NT2/D1 (cell line): ENCODE results near the gene TRAK1.
"Not testable (repeated sequence)": the region's sequence is repeated elsewhere in the genome, so short reads cannot be mapped to it uniquely, and the experiment has no call there.

Source experiments
- SUZ12 ChIP-seq: IDR thresholded peaks from 2 replicates; pipeline ENCODE4 v1.6.1; 2011; ENCODE audit not compliant: insufficient read length, insufficient read depth; ENCODE audit errors: extremely low read depth
- YY1 ChIP-seq: IDR thresholded peaks from 2 replicates; pipeline ENCODE4 v1.6.1; 2011; ENCODE audit not compliant: insufficient read length, insufficient read depth
- ZNF274 ChIP-seq: IDR thresholded peaks from 2 replicates; pipeline ENCODE4 v1.6.1; 2011; ENCODE audit warnings: mild to moderate bottlenecking, low read depth, low read length

DNA sequence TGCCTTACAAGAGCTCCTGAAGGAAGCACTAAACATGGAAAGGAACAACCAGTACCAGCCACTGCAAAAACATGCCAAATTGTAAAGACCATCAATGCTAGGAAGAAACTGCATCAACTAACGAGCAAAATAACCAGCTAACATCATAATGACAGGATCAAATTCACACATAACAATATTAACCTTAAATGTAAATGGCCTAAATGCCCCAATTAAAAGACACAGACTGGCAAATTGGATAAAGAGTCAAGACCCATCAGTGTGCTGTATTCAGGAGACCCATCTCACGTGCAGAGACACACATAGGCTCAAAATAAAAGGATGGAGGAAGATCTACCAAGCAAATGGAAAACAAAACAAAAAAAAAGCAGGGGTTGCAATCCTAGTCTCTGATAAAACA is 14.8 kb downstream of the TRAK1 start:
- TF ChIP-seq SUZ12, YY1, ZNF274: not testable (repeated sequence)
